SK-N-SH (cell line): ENCODE measurements around the gene IFITM1. TPM values are rescaled to one million over a fixed set of nuclear protein-coding genes. Genes with fewer than 3 reads are reported as not detected.
A peak's percentile ranks its signal among the peaks of the same experiment; 100 is the strongest.

Experiments
- CTCF ChIA-PET: fragments of 300-600, 350-600 bp; formaldehyde crosslinking; extraction: SDS; loops from one replicate; lab custom pipeline; 2021; lab: Yijun Ruan, JAX
- POLR2A ChIA-PET: fragments of 350-600 bp; sonication (Branson Sonifier 250); formaldehyde crosslinking; extraction: SDS; loops from one replicate; lab custom pipeline; 2020; ENCODE audit warnings: antibody characterized with exemption, inconsistent platforms; lab: Yijun Ruan, JAX
- DNase-seq: peaks from one replicate; pipeline ENCODE4 v3.0.0; 2012
- H2AFZ ChIP-seq: fragments of 200-600 bp; sonication (generic); 2 replicates; pipeline ENCODE4 v1.8.1; 2016; ENCODE audit warnings: antibody characterized with exemption, mild to moderate bottlenecking, low read depth
- H3F3A ChIP-seq: fragments of 200-600 bp; sonication (generic); replicated peaks from 2 replicates; pipeline ENCODE3; 2016; ENCODE audit warnings: antibody characterized with exemption, mild to moderate bottlenecking; ENCODE audit not compliant: insufficient read depth
- H3K27ac ChIP-seq, 2 experiments: fragments of 200-500 bp in 1 of 2; fragments of 200-600 bp in 1 of 2; sonication (Bioruptor generic) in 1 of 2; sonication (generic), shearing (Covaris generic) in 1 of 2; 2 replicates each; pipeline versions ENCODE4 v1.5.1 to v1.6.1; 2014 to 2016; ENCODE audit warnings: low read depth in 2 of 2, inconsistent platforms in 1 of 2, low read length in 1 of 2, mild to moderate bottlenecking in 1 of 2, mixed read lengths in 1 of 2
- H3K27me3 ChIP-seq: fragments of 200-600 bp; sonication (generic), shearing (Covaris generic); 2 replicates; pipeline ENCODE4 v1.6.1; 2016; ENCODE audit warnings: mixed run types; ENCODE audit not compliant: insufficient read depth
- H3K36me3 ChIP-seq, 2 experiments: fragments of 200-500 bp in 1 of 2; fragments of 200-600 bp in 1 of 2; sonication (Bioruptor generic) in 1 of 2; sonication (generic) in 1 of 2; replicated peaks in 1 of 2; 2 replicates each; pipeline versions ENCODE3 to v1.5.1; 2014 to 2016; ENCODE audit warnings: low read length in 1 of 2, mild to moderate bottlenecking in 1 of 2; ENCODE audit not compliant: insufficient read depth in 2 of 2, control insufficient read depth in 1 of 2
- H3K4me1 ChIP-seq, 2 experiments: fragments of 200-500 bp in 1 of 2; fragments of 200-600 bp in 1 of 2; sonication (Bioruptor generic) in 1 of 2; sonication (generic), shearing (Covaris generic) in 1 of 2; 2 replicates each; pipeline versions ENCODE4 v1.5.1 to v1.6.1; 2014 to 2016; ENCODE audit warnings: low read depth in 1 of 2, low read length in 1 of 2, mixed run types in 1 of 2; ENCODE audit not compliant: insufficient read depth in 2 of 2, control insufficient read depth in 1 of 2
- H3K4me2 ChIP-seq: fragments of 200-600 bp; sonication (generic), shearing (Covaris generic); 2 replicates; pipeline ENCODE4 v1.6.1; 2017; ENCODE audit warnings: mixed run types
- H3K4me3 ChIP-seq, 2 experiments: fragments of 200-500 bp in 1 of 2; fragments of 200-600 bp in 1 of 2; sonication (Bioruptor generic) in 1 of 2; sonication (generic), shearing (Covaris generic) in 1 of 2; 2 replicates each; pipeline versions ENCODE4 v1.5.1 to v1.8.1; 2014 to 2016; ENCODE audit warnings: low read depth in 2 of 2, inconsistent platforms in 1 of 2, low read length in 1 of 2, mild to moderate bottlenecking in 1 of 2, mixed read lengths in 1 of 2, moderate library complexity in 1 of 2
- H3K79me2 ChIP-seq: fragments of 200-600 bp; sonication (generic); 2 replicates; pipeline ENCODE4 v1.8.1; 2017; ENCODE audit warnings: mild to moderate bottlenecking; ENCODE audit not compliant: insufficient read depth
- H3K9ac ChIP-seq: fragments of 200-600 bp; sonication (generic); 2 replicates; pipeline ENCODE4 v1.6.1; 2017; ENCODE audit warnings: mixed run types
- H3K9me2 ChIP-seq: fragments of 200-600 bp; sonication (generic); 2 replicates; pipeline ENCODE4 v1.6.1; 2017; ENCODE audit warnings: mixed run types
- H3K9me3 ChIP-seq: fragments of 200-600 bp; sonication (generic); 2 replicates; pipeline ENCODE4 v1.6.1; 2017; ENCODE audit warnings: mixed run types, mild to moderate bottlenecking, moderate library complexity
- H4K20me1 ChIP-seq: fragments of 200-600 bp; sonication (generic); 2 replicates; pipeline ENCODE4 v1.6.1; 2017; ENCODE audit warnings: mild to moderate bottlenecking, mixed run types; ENCODE audit not compliant: insufficient read depth
- CHD2 ChIP-seq: fragments of 150-350 bp; IDR thresholded peaks from 2 replicates; pipeline ENCODE4 v1.6.1; 2018; ENCODE audit warnings: low read length; ENCODE audit not compliant: partially characterized antibody
- CTCF ChIP-seq: fragments of 200-600 bp; sonication (generic); IDR thresholded peaks from 2 replicates; pipeline ENCODE4 v1.6.1; 2017; ENCODE audit warnings: antibody characterized with exemption, mild to moderate bottlenecking, moderate library complexity
- ELF1 ChIP-seq: IDR thresholded peaks from 2 replicates; pipeline ENCODE4 v1.4.0; 2012
- EP300 ChIP-seq, 2 experiments: IDR thresholded peaks; 2 replicates each; pipeline versions ENCODE4 v1.4.0 to v1.6.1; 2012; ENCODE audit warnings: borderline replicate concordance in 1 of 2, low read depth in 1 of 2, low read length in 1 of 2
- EZH2phosphoT487 ChIP-seq: fragments of 200-600 bp; sonication (generic); IDR thresholded peaks from 2 replicates; pipeline ENCODE4 v1.6.1; 2017; ENCODE audit warnings: low read depth, mixed run types, mild to moderate bottlenecking, antibody characterized with exemption, moderate library complexity, borderline replicate concordance
- GABPA ChIP-seq: IDR thresholded peaks from 2 replicates; pipeline ENCODE4 v1.4.0; 2012; ENCODE audit warnings: low read depth, mild to moderate bottlenecking
- GATA2 ChIP-seq: sonication (generic); formaldehyde crosslinking; IDR thresholded peaks from 2 replicates; pipeline ENCODE4 v1.5.0; 2020; ENCODE audit warnings: mild to moderate bottlenecking, missing genetic modification reagents
- JUND ChIP-seq: IDR thresholded peaks from 2 replicates; pipeline ENCODE4 v1.4.0; 2012
- MAX ChIP-seq: IDR thresholded peaks from 2 replicates; pipeline ENCODE4 v1.4.0; 2012; ENCODE audit warnings: low read depth
- MEF2A ChIP-seq: IDR thresholded peaks from 2 replicates; pipeline ENCODE4 v1.4.0; 2012; ENCODE audit warnings: low read depth, borderline replicate concordance
- MXI1 ChIP-seq: IDR thresholded peaks from 2 replicates; pipeline ENCODE4 v1.6.1; 2012; ENCODE audit warnings: mild to moderate bottlenecking, low read depth, low read length, improper control_type of control experiment
- PBX3 ChIP-seq: IDR thresholded peaks from 2 replicates; pipeline ENCODE4; 2012
- RAD21 ChIP-seq: IDR thresholded peaks from 2 replicates; pipeline ENCODE4 v1.6.1; 2012; ENCODE audit warnings: mild to moderate bottlenecking, low read length
- RCOR1 ChIP-seq: fragments of 150-350 bp; IDR thresholded peaks from 2 replicates; pipeline ENCODE4 v1.6.1; 2017; ENCODE audit warnings: antibody characterized with exemption, low read length
- RXRA ChIP-seq: IDR thresholded peaks from 2 replicates; pipeline ENCODE4 v1.4.0; 2012; ENCODE audit warnings: low read depth, mild to moderate bottlenecking, borderline replicate concordance
- SMC3 ChIP-seq: IDR thresholded peaks from 2 replicates; pipeline ENCODE4 v1.6.1; 2012; ENCODE audit warnings: low read depth, low read length, improper control_type of control experiment
- TAF1 ChIP-seq: IDR thresholded peaks from 2 replicates; pipeline ENCODE4 v1.6.1; 2012; ENCODE audit warnings: low read depth, mild to moderate bottlenecking, low read length, moderate library complexity, borderline replicate concordance
- TEAD4 ChIP-seq: IDR thresholded peaks from 2 replicates; pipeline ENCODE4 v1.4.0; 2012; ENCODE audit warnings: mild to moderate bottlenecking, borderline replicate concordance; ENCODE audit not compliant: insufficient read depth
- USF1 ChIP-seq: IDR thresholded peaks from 2 replicates; pipeline ENCODE4 v1.4.0; 2012; ENCODE audit warnings: low read depth, borderline replicate concordance
- WGBS: methylation state at CpG from one replicate; pipeline ENCODE4 v1.1.6; 2017; ENCODE audit warnings: low lambda C conversion rate; 5-methylcytosine and 5-hydroxymethylcytosine counted together
- polyA plus RNA-seq, 3 experiments: library from polyadenylated mRNA; depleted of rRNA; stranded (reverse); fragments of >200 nt; gene quantifications; 2 replicates each; pipeline ENCODE4 v1.2.3, GENCODE V29; 2012

Gene IFITM1
- polyA plus RNA-seq, 1 of the 3 experiments (the other 2 are of a cell fraction) = 19.4 TPM

DNA sequence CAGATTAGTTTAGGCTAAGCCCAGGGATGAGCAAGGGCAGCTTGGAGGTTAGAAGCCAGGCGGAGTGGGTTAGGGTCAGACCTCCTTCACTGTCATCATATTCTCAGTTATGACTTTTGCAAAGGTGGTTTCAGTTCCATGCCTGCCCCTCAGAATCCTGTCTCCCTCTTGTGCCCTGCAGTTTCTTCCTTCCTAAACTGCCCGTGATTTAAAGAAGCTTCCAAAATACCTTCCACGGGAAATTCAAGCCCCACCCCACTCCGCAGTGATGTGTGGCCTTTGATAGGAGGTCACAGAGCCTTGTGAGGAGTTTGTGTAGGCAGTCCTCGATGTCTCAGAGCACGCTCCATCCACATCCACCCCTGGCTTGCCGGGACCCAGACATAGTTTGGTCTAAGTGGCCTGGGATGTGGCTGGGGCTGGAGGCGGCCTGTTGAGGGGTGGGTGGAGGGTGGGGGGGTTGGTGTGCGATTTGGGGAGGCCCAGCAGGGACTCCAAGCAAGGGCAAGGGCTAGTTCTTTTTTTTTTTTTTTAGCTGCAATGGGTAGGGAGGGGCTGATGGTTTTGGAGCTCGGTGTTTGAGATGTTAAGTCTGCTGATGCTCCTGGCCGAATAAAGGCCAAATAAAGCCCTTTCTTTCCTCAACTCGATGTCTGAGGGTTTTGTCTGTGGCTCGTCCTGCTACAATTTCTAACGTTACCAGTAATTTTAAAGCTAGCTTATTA lies 1.6 kb upstream of the IFITM1 start:
- TF ChIP-seq PBX3 (no peak), RCOR1 (no peak), GATA2 (CRISPR knock-in tag) (no peak), MAX (no peak), USF1 (no peak), CTCF (no peak), RAD21 (no peak), CHD2 (no peak), EZH2phosphoT487 (no peak), SMC3 (no peak), EP300 (IDR thresholded peaks at IDR 0.05; ENCODE audit: borderline replicate concordance in 1 of 2, low read depth in 1 of 2, low read length in 1 of 2) (no peak), RXRA (no peak), TAF1 (no peak), MEF2A (no peak), JUND (no peak), ELF1 (no peak), GABPA (no peak), TEAD4 (no peak), MXI1 (no peak)
- Histone ChIP-seq H3K9me3 (no peaks in the 10 kb centered on the region), H3K4me1 (peaks cover 5 to 15% of the 10 kb centered on the region in 2 experiments; a peak in 2 of 4 replicates), H3K4me2 (0 out of 2 replicates have a peak overlapping the region, but pooled peaks have one; percentile 52), H3K36me3 (peaks cover 0 to 3% of the 10 kb centered on the region in 2 experiments), H3K9ac (no peak overlapping the region), H3F3A (peaks cover 13% of the 10 kb centered on the region), H3K27ac (no peak overlapping the region), H3K79me2 (peaks cover 11% of the 10 kb centered on the region; the same call in 1 of the 2 replicates), H4K20me1 (no peaks in the 10 kb centered on the region), H3K27me3 (no peaks in the 10 kb centered on the region), H3K9me2 (no peaks in the 10 kb centered on the region), H3K4me3 (no peak overlapping the region), H2AFZ (no peak overlapping the region)
- 90% methylated on average over 14 of the region's 14 CpGs for WGBS
- ChIA-PET POLR2A (no interaction called here), CTCF (interaction anchor here (1.1 kb wide), 1 partner anchor 11 kb away, joined by 4 read pairs; no protein-coding TSS in a partner anchor)
- DNase-seq = no peak
